GM21526 (cell line): ENCODE measurements around the gene PPP3R1.

ENCODE experiments used
- ATAC-seq: cut with Tn5 transposase; IDR thresholded peaks from one replicate; pipeline ENCODE4 v1.9.1; 2021; ENCODE audit warnings: moderate library complexity; ENCODE audit not compliant: unreplicated experiment, low FRiP score

The PPP3R1 gene

GRCh38 chr2:68236103-68236734 lies 16.1 kb downstream of the PPP3R1 start:
- no peak for ATAC-seq

- ATAC-seq: no peak
Measured at GRCh38 chr2:68235090-68235489, 17.2 kb downstream of the PPP3R1 start.

- ATAC-seq: no peak
Measured at GRCh38 chr2:68234405-68234804, 17.9 kb downstream of the PPP3R1 start.

DNA sequence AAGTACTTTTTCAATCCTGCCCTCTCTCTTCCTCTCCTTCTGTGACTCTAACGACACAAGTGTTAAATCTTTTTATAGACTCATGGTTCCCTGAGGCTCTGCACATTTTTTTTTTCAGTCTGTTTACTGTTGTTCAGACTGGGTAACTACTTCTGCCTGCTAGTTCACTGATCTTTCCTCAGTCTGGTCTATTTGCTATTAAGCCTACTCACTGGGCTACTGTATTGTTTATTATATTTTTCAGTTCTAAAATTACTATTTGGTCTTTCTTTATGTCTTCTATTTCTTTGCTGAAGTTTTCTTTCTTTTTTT lies 21.3 kb downstream of the PPP3R1 start:
- ATAC-seq: no peak

DNA sequence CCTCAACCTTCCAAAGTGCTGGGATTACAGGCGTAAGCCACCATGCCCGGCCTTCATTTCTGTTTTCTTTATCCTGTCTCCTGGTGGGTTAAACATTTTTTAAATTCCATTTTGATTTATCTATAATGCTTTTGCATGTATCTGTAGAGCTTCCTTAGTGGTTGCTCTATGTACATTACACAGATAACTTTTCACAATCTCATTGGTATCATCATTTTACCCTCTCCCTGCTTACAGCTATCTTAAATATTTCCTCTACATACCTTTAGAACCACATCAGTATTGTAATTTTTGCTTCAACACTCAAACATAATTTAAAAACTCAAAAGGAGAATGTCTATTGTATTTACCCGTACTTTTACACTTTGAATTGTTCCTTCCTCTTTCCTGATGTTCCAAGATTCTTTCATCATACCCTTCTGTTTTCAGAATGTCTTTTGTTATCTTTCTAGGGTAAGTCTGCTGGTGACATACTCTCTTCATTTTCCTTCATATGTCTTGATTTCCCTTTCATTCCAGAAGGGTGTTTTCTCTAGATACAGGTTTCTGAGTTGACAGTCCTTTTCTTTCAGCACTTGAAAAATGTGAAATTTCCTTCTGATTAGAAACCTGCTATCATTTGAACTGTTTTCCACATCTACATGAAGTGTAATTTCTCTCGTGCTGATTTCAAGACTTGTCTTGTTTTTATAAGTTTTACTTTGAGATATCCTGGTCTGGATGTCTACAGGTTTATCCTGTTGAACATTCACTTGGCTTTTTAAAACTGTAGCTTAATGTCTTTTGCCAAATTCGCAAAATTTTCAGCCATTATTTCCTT lies 21.9 kb downstream of the PPP3R1 start:
- no peak for ATAC-seq

- no peak for ATAC-seq
Measured at GRCh38 chr2:68226794-68227193, 25.5 kb downstream of the PPP3R1 start.

- peak; percentile 67 for ATAC-seq
Measured at GRCh38 chr2:68225119-68225632, 27.2 kb downstream of the PPP3R1 start.

DNA sequence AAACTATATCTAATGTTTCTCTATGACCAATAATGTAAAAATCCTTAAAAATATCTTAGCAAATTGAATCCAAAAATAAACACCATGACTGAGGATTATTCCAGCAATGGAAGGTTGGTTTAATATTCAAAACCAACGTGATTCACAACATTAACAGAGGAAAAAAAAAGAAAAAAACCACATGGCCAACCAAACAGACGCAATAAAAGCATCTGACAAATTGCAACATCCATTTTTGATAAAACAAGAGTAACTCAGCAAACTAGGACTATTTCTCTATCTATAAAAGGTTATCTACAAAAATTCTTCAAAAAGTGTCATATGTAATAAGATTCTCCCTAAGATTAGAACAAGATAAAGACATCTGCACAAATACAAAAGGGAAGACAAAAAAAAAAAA lies 28.9 kb downstream of the PPP3R1 start:
- no peak for ATAC-seq

DNA sequence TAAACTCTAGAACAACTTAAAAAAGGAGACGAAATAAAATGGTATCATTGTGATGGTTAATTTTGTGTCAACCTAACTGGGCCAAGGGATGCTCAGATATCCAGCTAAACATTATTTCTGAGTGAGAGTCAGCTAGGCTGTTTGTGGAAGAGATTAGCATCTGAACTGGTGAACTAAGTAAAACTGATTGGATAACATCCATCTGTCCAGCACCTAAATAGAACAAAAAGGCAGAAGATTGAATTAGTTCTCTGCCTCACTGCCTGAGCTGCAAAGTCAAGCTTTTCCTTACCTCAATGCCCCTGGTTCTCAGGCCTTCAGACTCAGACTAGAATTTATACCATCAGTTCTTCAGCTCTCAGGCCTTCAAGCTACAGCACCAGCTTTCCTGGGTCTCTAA lies 30.0 kb downstream of the PPP3R1 start:
- ATAC-seq: no peak

DNA sequence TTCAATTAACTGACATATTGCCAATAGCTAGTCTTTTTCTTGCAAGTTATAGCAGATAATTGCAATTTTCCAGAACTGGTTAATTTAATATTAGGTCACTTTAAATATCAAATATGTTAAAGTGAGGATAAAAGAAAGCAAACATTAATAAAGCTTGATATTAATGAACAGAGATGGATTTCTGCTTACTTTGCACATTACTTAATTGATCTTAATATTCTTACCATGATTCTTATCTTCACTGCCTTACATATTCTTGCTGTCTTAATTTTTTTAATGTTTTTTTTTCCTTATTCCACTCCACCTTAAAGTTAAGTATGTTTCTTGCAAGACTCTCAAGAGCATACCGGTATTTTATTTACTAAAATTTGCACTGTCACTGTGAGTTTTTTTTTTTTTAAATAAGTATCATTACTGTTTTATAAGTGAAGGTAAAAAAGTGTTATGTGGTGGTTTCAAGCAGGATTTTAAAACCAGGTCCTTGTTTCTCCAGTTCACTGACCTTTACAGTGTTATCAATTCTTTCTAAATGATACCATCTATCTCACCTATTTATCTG lies 33.9 kb downstream of the PPP3R1 start:
- no peak for ATAC-seq

DNA sequence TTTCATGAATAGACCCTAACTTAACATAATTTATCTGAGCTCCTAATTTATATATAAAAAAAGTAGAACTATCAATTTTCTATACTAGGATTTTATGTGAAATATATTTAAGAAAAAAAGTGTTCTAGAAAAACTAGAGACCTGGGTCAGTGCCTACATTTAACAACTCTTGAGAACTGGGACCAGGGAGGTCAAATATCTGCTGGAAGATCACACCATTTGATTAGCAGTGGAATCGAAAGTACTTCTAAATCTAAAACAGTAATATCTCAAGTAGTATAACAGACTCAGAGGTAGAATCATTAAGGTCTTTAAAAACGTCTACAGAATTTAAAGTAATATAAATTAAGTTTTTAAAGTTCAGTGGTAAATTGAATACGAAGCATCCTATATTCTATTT lies 34.6 kb downstream of the PPP3R1 start:
- no peak for ATAC-seq

- ATAC-seq: no peak
Measured at GRCh38 chr2:68216454-68217310, 35.6 kb downstream of the PPP3R1 start.

GRCh38 chr2:68214381-68214780 lies 38.0 kb downstream of the PPP3R1 start:
- peak; percentile 56 for ATAC-seq

GRCh38 chr2:68206793-68207192 lies 45.5 kb downstream of the PPP3R1 start:
- no peak for ATAC-seq

- peak; percentile 88 for ATAC-seq
Measured at GRCh38 chr2:68203587-68203986, 48.7 kb downstream of the PPP3R1 start.

GRCh38 chr2:68200157-68200787 lies 52.1 kb downstream of the PPP3R1 start:
- no peak for ATAC-seq

- no peak for ATAC-seq
Measured at GRCh38 chr2:68196120-68196716, 56.1 kb downstream of the PPP3R1 start.

GRCh38 chr2:68195096-68195495 lies 57.2 kb downstream of the PPP3R1 start:
- ATAC-seq: no peak

DNA sequence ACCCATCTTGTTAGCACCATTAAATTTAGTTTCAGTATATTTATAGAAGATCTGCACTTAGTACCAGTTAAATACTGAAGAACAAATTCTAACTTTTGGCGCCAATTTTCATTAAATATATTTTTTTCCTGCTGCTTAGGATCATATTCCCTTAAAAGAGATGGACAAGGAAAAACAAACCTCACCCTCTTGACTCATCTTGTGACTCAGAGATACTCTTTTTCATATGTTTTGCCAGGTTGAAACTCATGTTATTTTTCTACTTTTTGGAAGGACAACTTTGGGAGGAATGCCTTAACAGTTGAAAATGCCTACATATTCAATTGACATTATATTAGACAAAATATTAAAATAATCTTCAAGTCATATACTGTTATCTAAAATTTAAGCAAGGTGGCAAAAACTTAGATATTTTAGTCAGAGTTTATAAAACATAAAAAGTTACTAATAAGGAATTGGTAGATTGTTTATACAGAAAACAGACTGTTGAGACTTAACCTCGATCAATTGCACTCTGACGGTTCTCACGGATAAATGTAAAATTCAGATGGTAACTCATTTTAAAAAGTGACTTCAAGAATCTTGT lies 58.5 kb downstream of the PPP3R1 start:
- no peak for ATAC-seq

DNA sequence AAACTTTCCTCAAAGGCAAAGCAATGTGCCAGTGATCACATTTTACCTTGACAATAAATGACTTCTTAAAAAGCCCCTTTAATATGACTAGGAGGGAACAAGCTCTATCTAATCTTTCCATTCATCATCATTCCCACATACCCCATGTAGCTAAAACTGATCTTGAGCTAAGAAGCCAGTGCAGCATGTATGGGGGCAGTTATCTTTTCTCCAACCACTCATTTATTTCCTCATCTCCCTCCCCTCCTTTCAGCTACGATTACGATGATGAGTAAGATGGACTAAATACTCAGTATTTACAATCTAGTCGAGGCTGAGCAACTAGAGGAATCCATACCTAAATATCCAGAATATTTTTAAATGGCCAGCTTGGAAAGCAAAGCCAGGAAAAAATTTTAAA lies 59.2 kb downstream of the PPP3R1 start:
- ATAC-seq: no peak
